ENCODE results near the gene FGD6.
"Not testable (repeated sequence)": the region's sequence is repeated elsewhere in the genome, so short reads cannot be mapped to it uniquely, and the experiment has no call there.

FGD6 gene

DNA sequence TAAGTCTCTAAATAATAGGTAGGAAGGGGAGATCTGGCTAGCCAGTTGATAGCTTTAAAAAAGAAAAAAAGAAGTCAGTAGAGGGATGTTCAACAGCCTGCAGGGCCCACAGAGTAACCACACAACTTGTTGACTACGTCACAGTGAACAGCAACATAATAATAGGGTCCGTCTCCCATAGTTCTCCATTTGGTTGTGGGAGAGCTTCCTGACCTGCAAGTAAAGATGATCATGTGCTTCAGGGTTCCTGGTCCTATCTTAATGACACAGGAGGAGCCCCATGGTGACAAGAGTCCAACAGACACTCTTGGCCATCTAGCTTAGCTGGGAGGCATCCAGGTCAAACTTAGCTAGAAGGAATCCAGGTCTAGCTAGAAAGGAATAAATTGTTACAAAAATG, 36.2 kb downstream of the FGD6 start:
- DNase-seq (ENCODE audit: low read depth in 1 of 2, low spot score in 1 of 2), result no peak

DNA sequence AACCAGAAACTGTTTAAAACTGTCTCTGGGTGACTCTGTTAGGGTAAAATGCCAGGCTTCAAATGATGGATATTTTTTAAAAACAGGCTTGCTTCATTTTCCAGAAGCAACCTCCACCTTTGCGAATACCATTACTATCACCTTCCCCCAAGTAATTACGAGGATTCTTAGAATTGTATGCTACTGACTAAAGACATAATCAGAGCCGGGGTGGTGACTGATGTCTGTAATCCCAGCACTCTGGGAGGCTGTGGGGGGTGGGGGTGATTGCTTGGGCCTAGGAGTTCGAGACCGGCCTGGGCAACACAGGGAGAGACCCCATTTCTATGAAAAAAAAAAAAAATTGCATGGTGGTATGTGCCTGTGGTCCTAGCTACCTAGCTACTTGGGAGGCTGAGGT, 38.3 kb downstream of the FGD6 start:
- no peak for DNase-seq (ENCODE audit: low read depth in 1 of 2, low spot score in 1 of 2)

DNA sequence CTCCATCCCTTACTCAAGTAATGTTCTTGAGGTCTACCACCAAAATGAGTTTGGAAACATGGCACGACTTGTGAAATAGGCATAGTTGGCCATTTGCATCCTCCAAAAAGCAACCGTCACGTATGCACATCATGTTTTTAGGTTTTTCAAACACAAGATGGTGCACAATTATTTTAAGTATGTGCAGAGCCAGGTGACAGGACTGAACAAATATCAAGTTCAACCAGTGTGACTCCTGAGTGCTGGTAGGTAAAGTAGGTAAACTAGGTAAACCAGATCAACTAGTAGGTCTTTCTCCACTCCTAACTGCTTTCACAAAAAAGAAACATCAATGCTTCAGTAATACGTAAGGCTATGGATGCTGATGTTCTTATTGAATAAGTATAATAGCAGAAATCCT, 39.1 kb downstream of the FGD6 start:
- DNase-seq (ENCODE audit: low read depth in 1 of 2, low spot score in 1 of 2), result no peak

DNA sequence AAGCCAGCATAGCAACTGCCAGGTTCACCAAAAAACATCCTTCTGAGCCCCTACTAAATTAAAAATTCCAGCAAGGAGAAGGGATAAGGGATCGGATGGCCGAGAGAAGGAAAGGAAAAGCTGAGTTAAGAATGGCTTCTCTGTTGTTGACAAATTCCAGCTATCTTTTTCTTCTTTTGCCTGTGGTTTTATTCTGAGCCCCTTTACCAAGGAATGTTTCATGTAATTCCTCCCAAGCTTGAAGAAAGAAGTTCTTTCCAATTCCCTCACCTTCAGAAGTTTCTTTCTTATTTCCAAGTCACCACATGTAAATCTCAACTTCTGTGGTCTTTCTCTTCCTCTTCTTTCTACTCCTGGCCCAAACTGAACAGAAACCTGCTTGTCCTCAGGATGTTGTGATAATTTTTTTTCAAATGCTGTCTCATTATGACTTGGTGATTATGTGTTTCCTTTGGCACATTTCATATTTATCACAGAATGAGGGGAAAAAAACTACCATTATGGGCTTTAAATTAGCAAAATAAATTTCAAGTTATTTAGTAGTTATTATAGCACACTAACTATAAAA, 40.0 kb downstream of the FGD6 start:
- no peak for DNase-seq (ENCODE audit: low read depth in 1 of 2, low spot score in 1 of 2)

DNA sequence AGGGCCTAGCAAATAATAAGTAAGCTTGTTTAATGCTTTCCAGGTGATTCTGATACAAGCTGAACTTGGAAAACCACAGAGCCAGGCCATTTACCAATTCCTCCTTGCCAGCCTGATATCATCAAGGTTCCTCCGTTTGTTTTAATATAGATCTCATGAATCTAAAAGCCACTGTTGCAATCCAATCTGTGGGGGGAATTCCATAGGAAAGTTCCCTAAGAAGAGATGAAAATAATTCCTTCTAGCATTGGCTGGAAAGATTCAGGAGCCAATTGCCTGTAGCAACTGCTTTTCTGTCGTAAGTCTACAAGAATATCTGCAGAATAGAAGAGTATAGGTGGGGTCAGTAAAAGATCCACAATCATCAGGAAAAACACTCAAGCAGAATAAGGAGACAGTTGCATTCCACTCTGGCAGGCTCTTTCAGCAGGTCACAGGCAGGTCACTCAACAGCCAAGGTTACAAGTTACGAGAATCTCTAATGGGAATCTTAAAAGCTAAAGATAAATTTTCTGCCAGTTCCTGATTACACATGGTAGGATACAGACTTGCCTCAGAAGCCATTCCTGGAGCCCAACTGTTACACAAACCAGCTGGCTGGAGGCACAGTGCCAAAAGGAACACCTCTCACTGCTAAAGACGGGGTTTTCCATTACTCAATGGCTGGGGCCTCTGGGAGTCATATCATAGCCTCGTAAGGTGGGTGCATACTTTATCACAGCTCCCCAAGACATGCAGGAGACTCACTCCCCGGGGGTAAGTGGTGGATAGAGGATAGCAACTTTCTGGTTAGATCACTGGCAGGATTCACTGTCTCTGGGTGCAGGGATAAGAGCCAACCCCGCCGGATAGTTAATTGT, 43.6 kb downstream of the FGD6 start:
- no peak for DNase-seq (ENCODE audit: low read depth in 1 of 2, low spot score in 1 of 2)

DNA sequence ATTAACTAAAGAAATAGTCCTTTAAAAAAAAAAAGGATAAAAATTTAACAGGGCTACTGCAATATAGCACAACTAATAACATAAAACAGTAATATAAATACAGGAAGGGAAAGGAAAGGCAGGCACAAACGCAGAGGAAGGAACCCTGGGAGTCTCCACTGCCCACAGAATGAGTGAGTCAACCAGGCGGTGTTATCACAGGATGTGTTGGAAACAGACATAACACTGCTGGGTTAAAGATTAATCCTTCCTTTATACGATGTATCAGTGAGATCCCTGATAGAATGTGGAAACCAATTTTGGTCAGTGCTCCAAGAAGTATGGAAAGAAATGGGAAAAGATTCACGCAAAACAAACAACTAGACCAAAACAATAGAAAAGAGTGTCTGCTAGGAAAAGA, 47.9 kb downstream of the FGD6 start:
- no peak for DNase-seq (ENCODE audit: low read depth in 1 of 2, low spot score in 1 of 2)

DNA sequence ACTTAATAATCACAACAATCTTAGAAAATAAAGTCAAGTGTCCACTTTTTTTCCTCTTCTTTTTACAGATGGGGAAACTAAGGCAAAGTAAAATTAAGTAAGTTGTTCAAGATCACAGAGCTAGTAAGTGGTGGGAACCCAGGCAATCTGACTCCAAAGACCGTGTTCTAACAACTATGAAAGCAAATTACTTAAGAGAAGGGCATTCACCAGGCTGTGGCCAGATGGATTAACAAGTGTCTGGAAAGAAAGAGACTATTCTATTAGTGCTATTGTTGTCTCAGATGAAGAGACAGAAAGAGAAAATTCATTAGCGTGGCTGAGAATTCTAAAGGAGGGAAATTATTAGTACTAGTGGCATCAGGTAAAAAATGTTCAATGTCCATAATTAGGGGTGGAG, 48.5 kb downstream of the FGD6 start:
- no peak for DNase-seq (ENCODE audit: low read depth in 1 of 2, low spot score in 1 of 2)

DNA sequence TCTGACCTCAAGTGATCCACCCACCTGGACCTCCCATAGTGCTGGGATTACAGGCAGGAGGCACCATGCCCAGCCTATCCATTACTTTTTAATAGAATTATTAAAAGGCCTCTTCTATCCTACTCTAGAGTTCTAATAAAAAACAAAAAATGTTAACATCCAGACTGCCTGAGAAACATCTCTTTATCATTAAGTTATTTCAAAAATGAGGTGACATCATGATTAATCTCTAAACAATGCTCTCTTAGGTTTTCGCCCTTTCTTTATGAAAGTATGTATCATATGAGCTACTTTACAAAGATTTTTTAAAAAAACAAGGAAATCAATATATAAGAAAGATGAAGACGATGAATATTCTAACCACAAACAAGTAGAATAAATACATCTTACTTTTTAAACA, 52.6 kb downstream of the FGD6 start:
- DNase-seq (ENCODE audit: low read depth in 1 of 2, low spot score in 1 of 2), result no peak

DNA sequence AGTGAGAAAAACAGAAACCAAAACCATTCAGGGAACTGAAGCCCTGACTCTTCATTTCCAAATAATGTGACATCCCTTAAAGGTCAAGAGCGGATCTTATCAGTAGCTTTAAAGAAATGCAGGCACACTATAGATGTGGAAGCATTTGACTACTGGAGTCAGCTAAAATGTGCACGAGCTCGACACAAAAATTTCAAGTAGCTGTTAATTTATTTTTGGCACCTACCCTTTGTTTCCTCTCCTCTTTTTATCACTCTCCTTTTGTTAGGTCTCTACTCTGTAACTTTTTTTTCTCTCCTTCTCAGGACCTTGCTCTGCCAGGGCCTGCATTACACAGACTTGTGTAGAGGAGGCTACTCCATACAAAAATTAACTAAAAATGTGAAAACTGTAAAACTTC, 58.3 kb downstream of the FGD6 start:
- DNase-seq (ENCODE audit: low read depth in 1 of 2, low spot score in 1 of 2), result no peak

DNA sequence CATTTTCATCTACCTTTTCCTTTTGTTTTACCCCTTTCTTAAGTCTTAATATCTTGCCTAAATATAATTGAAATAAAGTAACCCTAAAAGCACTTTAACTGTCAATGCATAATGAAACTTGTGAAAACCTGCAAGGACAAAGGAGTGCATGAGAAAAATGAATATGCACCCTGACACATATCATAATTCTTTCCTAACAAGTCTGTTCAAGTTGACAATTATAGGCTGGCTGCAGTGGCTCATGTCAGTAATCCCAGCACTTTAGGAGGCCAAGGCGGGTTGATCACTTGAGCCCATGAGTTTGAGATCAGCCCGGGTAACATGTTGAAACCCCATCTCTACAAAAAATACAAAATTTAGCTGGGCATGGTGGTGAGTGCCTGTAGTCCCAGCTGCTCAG, 65.4 kb downstream of the FGD6 start:
- DNase-seq (ENCODE audit: low read depth in 1 of 2, low spot score in 1 of 2), result no peak

DNA sequence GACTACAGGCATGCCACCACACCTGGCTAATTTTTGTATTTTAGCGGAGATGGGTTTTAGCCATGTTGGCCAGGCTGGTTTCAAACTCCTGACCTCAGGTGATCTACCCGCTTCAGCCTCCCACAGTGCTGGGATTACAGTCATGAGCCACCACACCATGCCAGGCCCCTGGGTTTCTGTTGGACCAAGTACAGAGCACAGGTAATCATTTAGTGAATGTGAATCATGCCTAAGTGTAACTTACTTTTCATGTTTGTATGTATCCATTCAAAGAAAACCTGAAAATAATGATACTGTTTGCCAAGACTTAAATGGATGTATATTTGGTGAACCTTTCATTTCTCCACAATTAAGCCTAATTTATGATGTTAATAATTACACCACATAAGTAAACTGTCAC, 65.9 kb downstream of the FGD6 start:
- DNase-seq (ENCODE audit: low read depth in 1 of 2, low spot score in 1 of 2), result no peak

DNA sequence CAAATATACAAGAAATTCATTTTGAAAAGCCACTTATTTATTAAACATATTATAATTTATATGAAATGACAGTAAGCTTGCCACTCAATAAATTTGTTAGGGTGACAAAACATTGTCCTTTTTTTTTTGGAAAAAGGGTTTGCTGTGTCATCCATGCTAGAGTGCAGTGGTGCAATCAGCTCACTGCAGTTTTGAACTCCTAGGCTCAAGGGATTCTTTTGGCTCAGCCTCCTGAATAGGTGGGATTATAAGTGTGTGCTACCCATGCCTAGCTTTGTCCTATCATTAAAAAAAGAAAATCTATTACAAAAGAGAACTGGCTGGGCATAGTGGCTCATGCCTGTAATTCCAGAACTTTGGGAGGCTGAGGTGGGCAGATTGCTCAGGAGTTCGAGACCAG, 66.8 kb downstream of the FGD6 start:
- no peak for DNase-seq (ENCODE audit: low read depth in 1 of 2, low spot score in 1 of 2)

DNA sequence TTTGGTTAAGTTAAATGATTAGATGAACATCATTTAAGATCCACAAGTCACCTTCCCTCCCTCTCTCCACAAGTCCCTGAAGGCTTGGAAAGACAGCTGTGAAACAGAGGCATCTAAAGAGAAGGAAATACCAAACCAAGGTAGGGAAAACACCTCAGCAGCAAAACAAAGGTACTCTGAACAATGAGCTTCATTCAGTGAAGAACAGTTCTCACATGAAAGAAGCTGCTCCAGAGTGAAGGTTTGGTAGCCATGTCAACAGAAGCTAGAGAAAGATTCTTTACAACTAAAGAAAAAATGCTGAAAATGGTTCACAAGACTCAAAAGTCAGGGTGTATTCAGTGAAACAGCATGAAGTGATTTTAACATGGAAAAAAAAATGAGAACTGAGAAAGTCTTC, 69.4 kb downstream of the FGD6 start:
- DNase-seq (ENCODE audit: low read depth in 1 of 2, low spot score in 1 of 2), result no peak

DNA sequence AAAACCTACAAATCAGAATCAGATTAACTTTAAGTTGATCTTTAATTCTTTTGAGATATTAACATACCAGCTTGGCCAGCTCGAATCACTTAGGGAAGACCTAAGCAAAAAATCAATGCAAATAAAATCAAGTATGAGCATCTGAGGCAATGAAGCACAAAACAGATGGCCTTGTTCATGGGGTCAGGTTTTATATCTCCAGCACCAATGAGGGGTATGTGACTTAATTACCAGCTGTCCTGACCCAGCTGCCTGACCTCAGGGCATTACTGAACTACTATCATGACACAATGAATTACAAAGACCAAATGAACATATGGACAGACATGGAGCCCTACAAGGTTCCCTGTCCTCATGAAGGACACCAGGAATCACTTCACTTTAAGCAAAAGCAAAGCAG, 70.5 kb downstream of the FGD6 start:
- no peak for DNase-seq (ENCODE audit: low read depth in 1 of 2, low spot score in 1 of 2)

DNA sequence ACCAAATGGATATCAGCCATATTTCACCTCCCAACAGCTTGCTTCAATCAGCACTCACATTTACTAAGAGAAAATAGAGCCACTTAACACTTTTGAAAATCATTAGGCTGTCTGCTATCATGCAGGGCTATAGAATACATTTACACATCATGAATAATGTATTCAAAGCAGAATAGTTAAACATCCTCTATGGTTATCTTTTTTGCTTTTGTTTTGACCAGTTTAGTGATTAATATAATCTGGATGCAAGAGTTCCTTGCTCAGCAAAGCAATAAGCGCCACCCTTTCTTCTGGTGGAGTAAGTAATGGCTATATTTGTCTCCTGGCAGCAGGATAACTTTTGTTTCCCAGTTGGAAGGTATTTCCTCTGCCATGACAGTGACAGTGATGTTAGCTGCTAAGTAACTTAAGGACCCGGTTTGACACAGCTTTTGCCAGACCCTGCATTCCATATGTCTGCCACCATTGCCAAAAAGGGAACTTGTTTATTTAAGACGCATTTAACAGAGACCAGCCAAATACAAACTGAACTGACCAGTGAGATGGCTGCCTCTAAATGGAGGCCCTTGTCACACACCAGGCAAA, 73.6 kb downstream of the FGD6 start:
- no peak for DNase-seq (ENCODE audit: low read depth in 1 of 2, low spot score in 1 of 2)

DNA sequence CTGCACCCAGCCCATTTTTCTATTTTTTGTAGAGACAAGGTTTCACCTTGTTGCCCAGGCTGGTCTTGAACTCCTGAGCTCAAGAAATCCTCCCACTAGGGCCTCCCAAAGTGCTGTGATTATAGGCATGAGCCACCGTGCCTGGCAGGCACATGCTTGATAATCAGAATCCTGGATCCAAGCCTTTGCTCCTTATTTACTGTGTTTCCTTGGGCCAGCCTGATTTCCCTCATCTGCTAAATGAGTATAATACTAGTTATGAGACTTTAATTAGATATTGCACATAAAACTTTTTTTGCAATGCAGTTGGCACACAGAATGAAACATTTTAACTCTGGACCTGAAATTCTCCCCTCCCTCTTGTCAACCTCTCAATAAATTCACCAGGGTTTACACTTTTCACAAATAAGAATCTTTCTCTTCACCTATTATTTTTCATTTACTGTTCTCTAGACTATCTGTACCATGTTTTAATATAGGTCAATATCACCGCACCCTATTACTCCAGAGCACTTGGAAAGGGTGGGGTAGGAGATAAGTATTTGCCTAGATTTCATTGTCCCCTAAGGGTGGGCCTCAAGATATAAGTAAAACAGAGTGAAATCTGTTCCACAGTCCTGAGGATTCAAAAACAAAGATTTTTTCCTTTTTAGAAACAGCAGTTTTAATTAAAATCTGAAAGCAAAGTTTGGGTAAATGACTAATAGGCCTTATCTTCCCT, 74.7 kb downstream of the FGD6 start:
- no peak for DNase-seq (ENCODE audit: low read depth in 1 of 2, low spot score in 1 of 2)

DNA sequence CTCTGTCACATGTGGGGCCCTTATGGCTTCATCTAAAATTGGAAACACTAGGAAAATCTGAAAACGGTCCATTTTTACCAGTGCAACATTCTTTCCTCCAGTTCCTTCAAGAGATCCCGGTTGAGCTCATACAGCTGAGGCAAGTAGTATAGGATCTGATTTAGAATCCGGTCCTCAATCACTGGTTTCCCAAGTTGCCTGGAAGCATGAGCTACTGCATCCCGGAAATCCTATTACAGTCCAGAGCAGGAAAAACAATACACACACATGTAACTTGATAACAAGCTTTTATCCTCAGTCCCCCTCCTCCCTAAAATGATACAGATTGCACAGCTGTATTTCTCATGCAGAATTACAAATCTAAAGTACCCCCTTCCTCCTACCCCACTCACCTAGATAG, 76.0 kb downstream of the FGD6 start:
- DNase-seq (ENCODE audit: low read depth in 1 of 2, low spot score in 1 of 2), result no peak

DNA sequence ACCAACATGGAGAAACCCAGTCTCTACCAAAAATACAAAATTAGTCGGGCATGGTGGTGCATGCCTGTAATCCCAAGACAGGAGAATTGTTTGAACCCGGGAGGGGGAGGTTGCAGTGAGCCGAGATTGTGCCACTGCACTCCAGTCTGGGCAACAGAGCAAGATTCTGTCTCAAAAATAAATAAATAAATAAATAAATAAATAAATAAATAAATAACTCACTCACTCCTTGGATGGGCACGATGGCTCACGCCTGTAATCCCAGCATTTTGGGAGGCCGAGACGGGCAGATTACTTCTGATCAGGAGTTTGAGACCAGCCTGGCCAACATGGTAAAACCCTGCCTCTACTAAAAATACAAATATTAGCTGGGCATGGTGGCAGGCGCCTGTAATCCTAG, 79.2 kb downstream of the FGD6 start:
- not testable (repeated sequence) for DNase-seq (ENCODE audit: low read depth in 1 of 2, low spot score in 1 of 2)

DNA sequence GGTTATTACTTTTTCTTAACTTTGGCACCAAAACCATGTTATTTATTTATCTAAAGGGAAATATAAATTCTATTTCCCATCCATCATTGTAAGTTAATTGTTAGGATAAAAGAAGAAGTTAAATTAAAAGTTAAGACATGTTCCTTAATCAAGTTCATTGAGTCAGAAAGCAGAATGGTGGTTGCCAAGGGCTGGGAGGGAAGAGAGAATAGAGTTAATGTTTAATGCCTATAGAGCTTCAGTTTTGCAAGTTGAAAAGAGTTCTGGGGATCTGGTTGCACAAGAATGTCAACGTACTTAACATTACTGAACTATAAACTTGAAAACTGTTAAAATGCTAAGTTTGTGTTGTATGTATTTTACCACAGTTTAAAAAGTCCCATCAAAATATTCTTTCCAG, 80.7 kb downstream of the FGD6 start:
- no peak for DNase-seq (ENCODE audit: low read depth in 1 of 2, low spot score in 1 of 2)

DNA sequence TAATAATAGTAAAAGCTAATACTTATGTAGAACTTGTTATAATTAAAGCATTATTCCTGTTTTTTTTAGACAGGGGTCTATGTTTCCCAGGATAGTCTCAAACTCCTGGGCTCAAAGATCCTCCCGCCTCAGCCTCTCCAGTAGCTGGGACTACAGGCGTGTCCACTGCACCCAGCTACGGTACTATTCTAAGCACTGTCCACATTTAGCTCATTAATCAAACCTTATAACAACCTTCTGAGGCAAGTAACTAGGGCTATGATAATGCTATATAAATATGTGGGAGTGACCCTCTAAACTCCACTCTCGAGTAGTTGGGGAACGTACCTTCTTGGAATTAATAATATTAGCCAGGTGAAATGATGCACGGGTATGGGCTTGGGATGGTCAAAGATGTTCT, 83.2 kb downstream of the FGD6 start:
- DNase-seq (ENCODE audit: low read depth in 1 of 2, low spot score in 1 of 2), result no peak

DNA sequence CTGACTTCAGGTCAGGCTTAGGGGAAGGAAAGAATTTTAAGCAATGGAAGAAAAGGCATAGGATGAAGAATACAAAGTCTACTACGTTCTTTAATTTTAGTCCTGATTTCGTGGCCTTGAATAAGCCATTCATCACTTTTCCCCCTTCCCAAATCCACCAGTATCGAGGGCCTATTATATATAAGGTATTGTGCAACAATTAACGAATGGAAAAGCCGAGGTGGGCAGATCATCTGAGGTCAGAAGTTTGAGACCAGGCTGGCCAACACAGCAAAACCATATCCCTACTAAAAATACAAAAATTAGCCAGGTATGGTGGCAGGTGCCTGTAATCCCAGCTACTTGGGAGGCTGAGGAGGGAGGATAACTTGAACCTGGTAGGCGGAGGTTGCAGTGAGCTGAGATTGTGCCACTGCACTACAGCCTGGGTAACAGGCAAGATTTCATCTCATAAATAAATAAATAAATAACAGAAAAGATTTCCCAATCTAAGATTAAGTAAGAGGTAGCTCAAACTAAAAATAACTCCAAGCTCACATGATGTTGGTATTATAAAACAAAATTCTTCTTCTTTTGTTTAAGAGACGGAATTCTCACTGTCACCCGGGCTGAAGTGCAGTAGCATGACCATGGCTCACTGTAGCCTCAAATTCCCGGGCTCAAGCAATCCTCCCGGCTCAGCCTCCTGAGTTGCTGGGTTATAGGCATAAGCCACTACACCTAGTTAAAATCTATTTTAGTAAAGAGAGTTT, 85.5 kb downstream of the FGD6 start:
- no peak for DNase-seq (ENCODE audit: low read depth in 1 of 2, low spot score in 1 of 2)

All from stimulated activated CD4-positive, alpha-beta T cell treated with anti-CD3 and anti-CD28 coated beads, Interleukin-15, amount 100 ng/mL, for 1 hour (primary cell).